H1 (cell line): Measurements from ENCODE around the gene SNAP47. TPM values are rescaled to one million over a fixed set of nuclear protein-coding genes. Genes with fewer than 3 reads are reported as not detected.

Source experiments
- CBX8 ChIP-seq: fragments of 300-800, 300-1000 bp; sonication (generic); IDR thresholded peaks from 2 replicates; pipeline ENCODE4 v1.7.1; 2016; ENCODE audit warnings: low read depth, low read length, borderline replicate concordance
- CHD7 ChIP-seq: fragments of 300-600 bp; sonication (generic); IDR thresholded peaks from 2 replicates; pipeline ENCODE4 v1.7.1; 2012; ENCODE audit warnings: low read length, moderate library complexity, mild to moderate bottlenecking, inconsistent platforms; ENCODE audit not compliant: insufficient replicate concordance
- GTF2F1 ChIP-seq: IDR thresholded peaks from 2 replicates; pipeline ENCODE4 v1.6.1; 2012; ENCODE audit warnings: low read depth, low read length, improper control_type of control experiment, borderline replicate concordance
- JUN ChIP-seq: IDR thresholded peaks from 2 replicates; pipeline ENCODE4 v1.6.1; 2011; ENCODE audit warnings: low read depth, mild to moderate bottlenecking, improper control_type of control experiment, low read length
- RFX5 ChIP-seq: IDR thresholded peaks from 2 replicates; pipeline ENCODE4 v1.6.1; 2011; ENCODE audit warnings: low read depth, low read length, improper control_type of control experiment, borderline replicate concordance
- RNF2 ChIP-seq: fragments of 200-900, 300-1000 bp; sonication (generic); IDR thresholded peaks from 2 replicates; pipeline ENCODE4 v1.7.1; 2016; ENCODE audit warnings: borderline replicate concordance, low read depth, mild to moderate bottlenecking, antibody characterized with exemption, low read length; ENCODE audit not compliant: poor library complexity, severe bottlenecking; ENCODE audit errors: missing control alignments
- SIRT6 ChIP-seq: IDR thresholded peaks from one replicate; pipeline ENCODE4 v1.7.1; 2012; ENCODE audit warnings: low read length, inconsistent platforms
- SIX5 ChIP-seq: IDR thresholded peaks from 2 replicates; pipeline ENCODE4 v1.6.1; 2011; ENCODE audit warnings: mild to moderate bottlenecking, low read depth, low read length
- polyA plus RNA-seq, 7 experiments: library from polyadenylated mRNA; depleted of rRNA in 3 of 7; stranded (reverse) in 5 of 7; unstranded in 2 of 7; fragments of >200 nt in 5 of 7; fragments of 200-250 nt in 2 of 7; gene quantifications; 1 replicate in 5 of 7; 2 replicates in 1 of 7; 4 replicates in 1 of 7; pipeline versions ENCODE4 v1.2.1 to v1.2.3, GENCODE V29; 2011 to 2013; ENCODE audit warnings: missing spikeins in 2 of 7, mixed read lengths in 2 of 7
- total RNA-seq: library from RNA; stranded (reverse); fragmentation: NEBNext Ultra II Directional; extraction: Animal tissue kit (Norgen Biotek cat#: 25700); gene quantifications from 2 replicates; pipeline ENCODE4 v1.2.1, GENCODE V29; 2021

SNAP47 gene
- total and polyA plus RNA-seq, 2 of the 8 experiments (the other 6 are each of a cell fraction or from before 2014, with no cell fraction given), result 37.6 to 42.2 TPM

DNA sequence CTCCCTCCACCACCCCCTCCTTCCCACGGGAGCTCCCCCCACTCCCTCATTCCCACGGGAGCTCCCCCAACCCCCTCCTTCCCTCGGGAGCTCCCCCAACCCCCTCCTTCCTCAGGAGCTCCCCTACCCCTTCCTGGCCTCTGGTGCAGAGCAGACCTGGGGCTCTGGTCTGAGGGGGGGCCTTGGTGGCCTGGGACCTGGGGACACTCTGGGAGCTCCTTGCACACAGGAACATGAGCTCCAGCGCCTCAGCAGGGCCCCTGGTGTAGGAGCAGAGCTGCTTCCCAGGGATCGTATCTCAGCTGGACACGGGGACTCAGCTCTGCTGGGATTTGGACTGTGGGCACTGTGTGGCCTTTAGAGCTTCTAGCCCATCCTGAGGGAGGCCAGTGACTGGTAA is 60.5 kb downstream of the SNAP47 start (continued):
- TF ChIP-seq CHD7 (no peak), RNF2 (no peak), GTF2F1 (no peak), JUN (no peak), SIX5 (no peak), CBX8 (no peak), RFX5 (no peak), SIRT6 (no peak)
- TF ChIP-seq, all 59 proteins: peak for 0
